Natural killer cell (primary cell): ENCODE results near the gene ITSN2. TPM values are rescaled to one million over a fixed set of nuclear protein-coding genes. Genes with fewer than 3 reads are reported as not detected.

ENCODE experiments used
- ATAC-seq, 3 donors: fragments of 150-1000 bp in 2 of 3; fragments of 200-7000 bp in 1 of 3; cut with Tn5 transposase; 1 replicate in 1 of 3; 2 replicates in 2 of 3; pipeline ENCODE4 v1.10.0; 2021; ENCODE audit warnings: mild to moderate bottlenecking in 2 of 3, moderate library complexity in 2 of 3
- DNase-seq, 2 donors: peaks; one replicate each; pipeline versions ENCODE4 v3.0.0 to v3.0.0-alpha.2; 2013 to 2021; ENCODE audit warnings: mixed read lengths in 1 of 2
- H3K27ac ChIP-seq: one replicate; pipeline ENCODE4 v1.5.1; 2013; ENCODE audit warnings: mild to moderate bottlenecking, low read length
- H3K27me3 ChIP-seq: one replicate; pipeline ENCODE4 v1.6.1; 2013; ENCODE audit warnings: low read length; ENCODE audit not compliant: control insufficient read depth, insufficient read depth
- H3K36me3 ChIP-seq: one replicate; pipeline ENCODE4 v1.6.1; 2013; ENCODE audit warnings: low read length; ENCODE audit not compliant: control insufficient read depth, insufficient read depth
- H3K4me1 ChIP-seq: one replicate; pipeline ENCODE4 v1.6.1; 2013; ENCODE audit warnings: low read length; ENCODE audit not compliant: control insufficient read depth, insufficient read depth
- H3K4me3 ChIP-seq: one replicate; pipeline ENCODE4 v1.5.1; 2013; ENCODE audit warnings: low read length
- H3K9me3 ChIP-seq: one replicate; pipeline ENCODE4 v1.6.1; 2013; ENCODE audit warnings: low read length; ENCODE audit not compliant: control insufficient read depth, insufficient read depth
- H3K27ac Mint-ChIP-seq, 2 donors: one replicate each; pipeline ENCODE4 v1.8.0; 2022; ENCODE audit warnings: mild to moderate bottlenecking in 2 of 2, mixed read lengths in 2 of 2, moderate library complexity in 1 of 2
- H3K27me3 Mint-ChIP-seq, 2 donors: one replicate each; pipeline ENCODE4 v1.8.0; 2022; ENCODE audit warnings: low read depth in 2 of 2, mixed read lengths in 2 of 2
- H3K36me3 Mint-ChIP-seq: one replicate; pipeline ENCODE4 v1.8.0; 2022; ENCODE audit warnings: mixed read lengths
- H3K4me1 Mint-ChIP-seq, 2 donors: one replicate each; pipeline ENCODE4 v1.8.0; 2022; ENCODE audit warnings: mixed read lengths in 2 of 2
- H3K4me3 Mint-ChIP-seq: one replicate; pipeline ENCODE4 v1.8.0; 2022; ENCODE audit warnings: mild to moderate bottlenecking, moderate library complexity, mixed read lengths
- H3K9me3 Mint-ChIP-seq, 2 donors: one replicate each; pipeline ENCODE4 v1.8.0; 2022; ENCODE audit warnings: mixed read lengths in 2 of 2
- CTCF ChIP-seq: fragments of 200-600 bp; IDR thresholded peaks from one replicate; pipeline ENCODE4 v1.8.0; 2022; ENCODE audit warnings: antibody characterized with exemption
- WGBS: methylation state at CpG from one replicate; pipeline ENCODE4 v1.1.7; 2013; ENCODE audit warnings: missing lambda C conversion rate; ENCODE audit not compliant: insufficient coverage; 5-methylcytosine and 5-hydroxymethylcytosine counted together
- intact Hi-C: fragments of 100-400 bp; cut with micrococcal nuclease; formaldehyde crosslinking; loops from one replicate; pipeline ENCODE4 v1.14.2; 2022
- total RNA-seq, 4 donors: library from RNA; stranded (reverse); fragments of 120-200 nt in 1 of 4; gene quantifications; one replicate each; pipeline versions ENCODE4 v1.2.3 to v1.2.4, GENCODE V29; 2013 to 2022

ITSN2 gene
- total RNA-seq, 3 donors from 2014 or later (not counting 1 experiment from before 2014, with no cell fraction given) = 101 to 118 (median 115) TPM

- Mint-ChIP-seq H3K36me3 (no peaks in the 10 kb centered on the region), H3K9me3 (peaks cover 0 to 2% of the 10 kb centered on the region in 2 donors), H3K4me1 (no peaks in the 10 kb centered on the region), H3K27ac (no peak overlapping the region), H3K27me3 (peaks cover 0 to 7% of the 10 kb centered on the region in 2 donors), H3K4me3 (no peak overlapping the region)
- H3K36me3 ChIP-seq = no peaks in the 10 kb centered on the region
- intact Hi-C loops = no loop called here
- no peak overlapping the region for H3K4me3 ChIP-seq
- no peaks in the 10 kb centered on the region for H3K4me1 ChIP-seq
- TF ChIP-seq CTCF = no peak
- H3K27ac ChIP-seq = no peak overlapping the region
- no peak for DNase-seq
- ATAC-seq = no peak
- WGBS = 87% methylated on average over 9 of the region's 9 CpGs
- no peaks in the 10 kb centered on the region for H3K9me3 ChIP-seq
- no peaks in the 10 kb centered on the region for H3K27me3 ChIP-seq
These were observed 169.8 kb downstream of the ITSN2 start for GRCh38 chr2:24190503-24190902.

GRCh38 chr2:24189551-24189950 lies 170.8 kb downstream of the ITSN2 start:
- Histone ChIP-seq H3K36me3 (no peaks in the 10 kb centered on the region), H3K27ac (no peak overlapping the region), H3K9me3 (no peaks in the 10 kb centered on the region), H3K4me1 (no peaks in the 10 kb centered on the region), H3K4me3 (no peak overlapping the region), H3K27me3 (no peaks in the 10 kb centered on the region)
- peaks cover 0 to 2% of the 10 kb centered on the region in 2 donors for H3K9me3 Mint-ChIP-seq
- ATAC-seq = no peak
- no peak for DNase-seq
- H3K36me3 Mint-ChIP-seq = no peaks in the 10 kb centered on the region
- H3K27ac Mint-ChIP-seq = no peak overlapping the region
- no peak for TF ChIP-seq CTCF
- 91% methylated on average over 10 of the region's 10 CpGs for WGBS
- H3K4me3 Mint-ChIP-seq = no peak overlapping the region
- no peaks in the 10 kb centered on the region for H3K4me1 Mint-ChIP-seq
- peaks cover 0 to 7% of the 10 kb centered on the region in 2 donors for H3K27me3 Mint-ChIP-seq
- intact Hi-C loops = no loop called here

DNA sequence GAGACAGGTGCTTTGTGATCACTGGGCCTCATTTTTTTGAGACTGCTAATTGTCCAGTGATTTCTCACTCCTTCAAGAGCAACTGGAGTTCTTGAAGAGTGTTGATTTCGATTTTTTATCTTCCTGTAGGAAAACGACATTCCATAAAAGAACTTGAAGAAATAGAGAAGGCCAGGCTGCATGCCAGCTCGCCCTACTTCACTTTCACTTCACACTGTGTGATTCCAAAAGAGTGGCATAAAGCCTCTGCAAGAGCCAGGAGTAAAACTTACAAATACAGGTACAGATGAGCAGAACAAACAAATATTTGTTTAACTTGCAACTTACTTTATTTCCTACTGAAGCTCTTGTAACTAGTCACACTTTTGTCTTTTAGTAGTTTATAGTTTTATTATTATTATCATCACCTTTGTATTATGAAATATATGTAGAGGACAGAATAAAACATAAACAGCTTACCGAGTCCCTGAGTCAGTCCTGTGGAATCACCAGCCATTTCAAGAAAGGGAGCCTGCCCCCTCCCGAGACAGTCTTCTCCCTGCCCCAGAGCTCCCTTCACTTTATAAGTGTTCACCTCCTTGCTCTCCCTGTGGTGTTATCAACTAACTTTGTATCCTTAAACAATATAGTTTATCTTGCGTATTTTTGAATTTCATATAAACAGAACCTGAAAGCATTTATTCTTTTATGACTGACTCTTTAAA lies 176.8 kb downstream of the ITSN2 start:
- no peaks in the 10 kb centered on the region for H3K9me3 ChIP-seq
- Mint-ChIP-seq H3K4me3 (no peak overlapping the region), H3K27ac (no peak overlapping the region), H3K27me3 (no peaks in the 10 kb centered on the region), H3K9me3 (no peaks in the 10 kb centered on the region), H3K36me3 (no peaks in the 10 kb centered on the region), H3K4me1 (no peaks in the 10 kb centered on the region)
- H3K4me3 ChIP-seq = no peak overlapping the region
- ATAC-seq (no peak), DNase-seq (no peak)
- no peaks in the 10 kb centered on the region for H3K4me1 ChIP-seq
- no peaks in the 10 kb centered on the region for H3K27me3 ChIP-seq
- no peak for TF ChIP-seq CTCF
- 89% methylated on average over 6 of the region's 6 CpGs for WGBS
- no peak overlapping the region for H3K27ac ChIP-seq
- intact Hi-C loops = no loop called here
- H3K36me3 ChIP-seq = no peaks in the 10 kb centered on the region

GRCh38 chr2:24182507-24182906 lies 177.8 kb downstream of the ITSN2 start:
- H3K4me3 Mint-ChIP-seq = no peak overlapping the region
- Histone ChIP-seq H3K9me3 (no peaks in the 10 kb centered on the region), H3K4me3 (no peak overlapping the region), H3K27me3 (no peaks in the 10 kb centered on the region), H3K4me1 (no peaks in the 10 kb centered on the region), H3K36me3 (no peaks in the 10 kb centered on the region), H3K27ac (no peak overlapping the region)
- no peaks in the 10 kb centered on the region for H3K36me3 Mint-ChIP-seq
- ATAC-seq = no peak
- no peaks in the 10 kb centered on the region for H3K4me1 Mint-ChIP-seq
- 96% methylated on average over 7 of the region's 7 CpGs for WGBS
- no peaks in the 10 kb centered on the region for H3K9me3 Mint-ChIP-seq
- TF ChIP-seq CTCF = no peak
- no peak for DNase-seq
- no peak overlapping the region for H3K27ac Mint-ChIP-seq
- intact Hi-C loops = no loop called here
- H3K27me3 Mint-ChIP-seq = no peaks in the 10 kb centered on the region
